D721Med (cell line): Measurements from ENCODE around the gene ARHGAP28.
"Not testable (repeated sequence)": the region's sequence is repeated elsewhere in the genome, so short reads cannot be mapped to it uniquely, and the experiment has no call there.

Experiments used
- DNase-seq: peaks from one replicate; pipeline ENCODE4 v3.0.0; 2011; ENCODE audit warnings: low spot score; ENCODE audit not compliant: insufficient read length
- FAIRE-seq: peaks from 2 replicates; lab custom pipeline; 2011; peaks lifted over from hg19 to GRCh38; lab: Jason Lieb, UNC
- TF ChIP-seq, protein P1 (sequence below): IDR thresholded peaks from 2 replicates; pipeline ENCODE4 v1.5.1; 2012; ENCODE audit warnings: mild to moderate bottlenecking, control low read depth; ENCODE audit not compliant: insufficient read depth; ENCODE audit errors: missing control alignments

The ARHGAP28 gene

DNA sequence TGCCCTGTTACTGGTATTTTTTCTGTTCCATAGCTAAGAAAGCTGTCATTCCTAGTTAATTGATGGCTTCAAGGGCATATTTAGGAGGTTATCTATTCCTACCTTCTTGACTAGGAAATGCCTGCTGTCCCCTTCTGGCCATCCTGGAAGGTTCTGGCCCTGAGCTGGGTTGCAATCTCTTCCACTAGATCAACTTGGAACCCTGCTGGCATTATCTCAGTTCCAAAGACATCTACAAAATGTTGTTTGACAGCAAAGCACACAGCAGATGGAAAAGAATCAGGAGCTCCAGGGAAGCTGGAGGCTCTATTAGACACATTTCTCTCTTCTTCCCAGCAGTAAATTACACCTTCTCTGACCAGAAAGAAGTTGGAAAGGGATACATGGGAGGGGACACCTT lies 192.1 kb downstream of the ARHGAP28 start:
- DNase-seq (no peak), FAIRE-seq (no peak)
- TF ChIP-seq, protein P1, sequence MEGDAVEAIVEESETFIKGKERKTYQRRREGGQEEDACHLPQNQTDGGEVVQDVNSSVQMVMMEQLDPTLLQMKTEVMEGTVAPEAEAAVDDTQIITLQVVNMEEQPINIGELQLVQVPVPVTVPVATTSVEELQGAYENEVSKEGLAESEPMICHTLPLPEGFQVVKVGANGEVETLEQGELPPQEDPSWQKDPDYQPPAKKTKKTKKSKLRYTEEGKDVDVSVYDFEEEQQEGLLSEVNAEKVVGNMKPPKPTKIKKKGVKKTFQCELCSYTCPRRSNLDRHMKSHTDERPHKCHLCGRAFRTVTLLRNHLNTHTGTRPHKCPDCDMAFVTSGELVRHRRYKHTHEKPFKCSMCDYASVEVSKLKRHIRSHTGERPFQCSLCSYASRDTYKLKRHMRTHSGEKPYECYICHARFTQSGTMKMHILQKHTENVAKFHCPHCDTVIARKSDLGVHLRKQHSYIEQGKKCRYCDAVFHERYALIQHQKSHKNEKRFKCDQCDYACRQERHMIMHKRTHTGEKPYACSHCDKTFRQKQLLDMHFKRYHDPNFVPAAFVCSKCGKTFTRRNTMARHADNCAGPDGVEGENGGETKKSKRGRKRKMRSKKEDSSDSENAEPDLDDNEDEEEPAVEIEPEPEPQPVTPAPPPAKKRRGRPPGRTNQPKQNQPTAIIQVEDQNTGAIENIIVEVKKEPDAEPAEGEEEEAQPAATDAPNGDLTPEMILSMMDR, result no peak

DNA sequence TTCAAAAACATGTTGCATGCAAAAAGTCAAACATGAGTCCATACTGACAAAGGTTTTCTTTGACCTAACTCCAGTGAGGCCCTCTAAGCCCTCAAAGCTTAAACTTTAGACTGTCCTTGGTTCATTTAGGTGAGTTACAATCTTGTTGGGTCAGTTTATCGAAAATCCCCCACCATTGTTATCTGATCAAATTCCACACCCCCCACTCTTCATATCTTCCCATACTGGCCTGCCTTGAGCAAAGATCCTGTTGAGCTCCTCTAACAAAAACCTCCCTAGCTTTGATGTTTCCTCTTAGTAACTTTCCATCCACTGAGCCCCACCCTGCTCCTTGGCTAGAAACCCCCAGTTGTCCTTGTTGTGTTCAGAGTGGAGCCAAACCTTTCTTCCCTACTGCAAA lies 193.7 kb downstream of the ARHGAP28 start:
- DNase-seq (no peak), FAIRE-seq (no peak)
- TF ChIP-seq, protein P1, result no peak

DNA sequence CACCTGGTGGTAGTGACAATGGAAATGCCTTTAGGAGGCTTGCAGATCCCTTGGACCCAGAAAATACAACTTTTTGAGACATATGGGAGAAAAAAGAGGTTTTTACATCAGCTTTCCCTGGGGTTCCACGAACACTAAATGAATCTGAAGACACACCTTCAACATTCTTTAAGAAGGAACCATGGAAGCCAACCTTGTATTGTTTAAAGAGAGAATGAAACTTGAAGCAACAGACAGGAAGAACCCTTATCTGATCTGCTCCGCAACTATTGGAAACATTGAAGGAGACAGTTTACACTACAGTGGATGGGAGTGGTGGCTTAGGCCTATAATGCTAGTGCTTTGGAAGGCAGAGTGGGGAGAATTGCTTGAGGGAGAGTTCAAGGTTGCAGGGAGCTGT lies 197.6 kb downstream of the ARHGAP28 start:
- no peak for DNase-seq
- no peak for FAIRE-seq
- TF ChIP-seq, protein P1, result no peak

DNA sequence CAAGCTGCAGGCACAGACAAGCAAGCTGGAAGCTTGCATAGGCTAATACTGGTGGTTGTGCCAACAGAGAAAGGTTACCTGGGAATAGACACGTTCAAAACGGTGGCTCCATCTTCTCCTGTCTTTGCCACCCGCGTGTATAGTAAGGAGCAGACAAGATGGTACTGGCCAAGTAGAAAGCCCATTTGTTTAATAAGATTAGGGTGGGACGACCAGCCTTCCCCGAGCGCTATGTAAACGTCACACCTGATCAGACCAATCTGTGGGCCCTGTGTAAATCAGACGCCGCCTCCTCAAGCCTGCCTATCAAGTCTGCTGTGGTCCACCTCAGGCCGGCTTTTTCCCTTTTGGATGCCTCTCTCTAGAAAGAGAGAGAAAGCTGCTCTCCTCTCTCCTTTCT lies 198.8 kb downstream of the ARHGAP28 start:
- DNase-seq (no peak), FAIRE-seq (no peak)
- TF ChIP-seq, protein P1, result no peak

DNA sequence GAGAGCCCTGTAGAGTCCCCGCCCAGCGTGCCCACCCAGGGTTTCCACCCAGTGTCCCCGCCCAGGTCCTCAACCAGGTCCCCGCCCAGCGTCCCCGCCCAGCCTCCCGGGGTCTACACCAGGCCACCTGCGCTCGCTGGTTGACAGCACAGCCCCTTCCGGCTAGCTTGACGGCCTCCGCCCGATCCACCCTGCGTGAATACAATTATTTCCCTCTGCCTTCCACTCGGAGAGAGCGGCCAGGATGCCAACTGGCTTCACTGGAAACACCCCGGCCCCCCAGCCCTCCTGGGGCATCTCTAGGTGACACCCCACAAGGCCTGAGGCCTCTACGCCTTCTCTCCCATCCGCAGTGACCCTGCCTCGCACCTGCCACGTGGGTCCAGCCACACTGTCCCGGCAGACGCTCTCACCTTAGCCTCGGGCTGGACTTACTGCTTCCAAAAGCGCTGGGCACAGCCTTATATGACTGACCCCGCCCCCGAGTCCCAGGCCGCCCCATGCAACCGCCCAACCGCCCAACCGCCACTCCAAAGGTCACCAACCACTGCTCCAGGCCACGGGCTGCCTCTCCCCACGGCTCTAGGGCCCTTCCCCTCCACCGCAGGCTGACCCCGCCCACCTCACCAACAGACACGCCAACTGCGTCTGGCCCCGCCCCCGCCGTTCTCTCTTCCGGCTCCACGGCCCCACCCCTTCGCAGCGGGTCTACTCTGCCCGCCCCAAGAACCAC lies 200.0 kb downstream of the ARHGAP28 start:
- FAIRE-seq, result no peak
- DNase-seq, result no peak
- TF ChIP-seq, protein P1, result no peak

DNA sequence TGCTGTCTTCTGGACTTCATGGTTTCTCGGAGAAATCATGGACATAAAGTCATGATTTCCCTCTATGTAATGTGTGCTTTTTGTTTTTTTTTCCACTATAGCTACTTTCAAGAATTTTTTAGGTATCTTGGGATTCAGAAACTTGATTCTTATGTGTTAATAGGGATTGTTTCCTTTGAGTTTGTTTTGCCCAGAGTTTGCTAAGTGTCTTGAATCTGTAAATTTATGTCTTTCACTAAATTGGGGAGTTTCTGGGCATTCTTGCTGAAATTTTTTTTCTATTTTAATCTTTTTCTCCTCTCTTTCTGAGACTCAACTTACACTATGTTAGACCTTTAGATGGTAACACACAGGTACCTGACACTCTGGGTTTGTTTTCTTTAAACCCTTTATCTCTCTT lies 205.3 kb downstream of the ARHGAP28 start:
- no peak for FAIRE-seq
- TF ChIP-seq, protein P1, result no peak
- DNase-seq, result no peak

DNA sequence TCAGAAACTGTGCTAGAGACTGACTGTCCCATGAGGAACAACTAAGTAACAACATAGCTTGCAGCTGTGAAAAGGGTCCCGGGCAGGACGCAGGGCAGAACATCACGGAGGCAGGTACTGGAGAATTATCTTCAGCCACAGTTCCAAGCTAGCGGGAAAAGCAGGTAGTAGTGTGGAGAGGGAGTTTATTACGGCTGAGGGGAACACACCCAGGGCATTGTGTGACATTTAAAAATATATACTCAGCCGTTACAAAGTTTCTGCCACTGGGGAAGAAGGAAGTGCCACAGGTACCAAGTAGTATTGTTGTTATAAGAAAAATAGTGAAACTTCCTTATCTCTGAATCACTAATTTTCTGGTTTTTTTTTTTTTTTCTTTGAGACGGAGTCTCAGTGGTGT lies 208.5 kb downstream of the ARHGAP28 start:
- DNase-seq (no peak), FAIRE-seq (no peak)
- TF ChIP-seq, protein P1, result no peak

DNA sequence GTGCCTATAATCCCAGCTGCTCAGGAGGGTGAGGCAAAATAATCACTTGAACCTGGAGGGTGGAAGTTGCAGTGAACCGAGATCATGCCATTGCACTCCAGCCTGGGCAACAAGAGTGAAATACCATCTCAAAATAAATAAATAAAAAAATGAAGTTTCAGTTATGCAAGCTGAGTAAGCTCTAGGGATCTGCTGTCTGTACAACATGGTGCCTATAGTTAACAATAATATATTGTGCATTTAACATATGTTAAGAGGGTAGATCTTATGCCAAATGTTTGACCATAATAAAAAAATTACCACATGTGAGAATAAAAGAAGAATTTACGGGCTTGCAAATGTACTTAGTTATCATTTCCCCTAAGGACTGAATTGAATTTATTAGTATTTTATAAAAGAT lies 208.9 kb downstream of the ARHGAP28 start:
- not testable (repeated sequence) for DNase-seq, FAIRE-seq
